Measurements from ENCODE around the gene LCN15.

LCN15 gene

DNA sequence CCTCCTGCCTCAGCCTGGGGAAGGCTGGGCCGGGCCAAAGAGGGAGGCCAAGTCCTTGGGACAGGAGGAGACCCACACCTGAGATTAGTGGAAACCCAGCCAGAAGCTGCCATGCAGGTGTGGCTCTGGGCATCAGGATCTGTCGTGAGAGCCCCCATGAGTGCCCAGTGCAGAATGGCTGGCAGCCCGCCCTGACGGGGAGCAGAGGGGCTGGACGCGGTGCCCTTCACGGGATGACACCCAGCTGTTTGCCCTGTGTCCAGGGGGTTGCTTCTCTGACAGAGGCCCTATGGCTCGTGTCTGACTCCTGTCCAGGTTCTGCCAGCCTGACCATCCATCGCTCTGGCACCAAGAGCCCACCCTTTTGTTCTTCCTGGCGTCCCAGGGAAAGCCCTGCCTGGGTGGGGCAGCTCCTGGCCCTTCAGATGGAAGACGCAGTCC, 43.4 kb downstream of the LCN15 start:
- peaks cover 16% of the 10 kb centered on the region for H3K4me1 ChIP-seq (ENCODE audit: insufficient read depth, low read length)
- H3K9ac ChIP-seq (ENCODE audit: low read length): no peak overlapping the region
- peaks cover 29% of the 10 kb centered on the region for H3K36me3 ChIP-seq (ENCODE audit: insufficient read depth, low read length)

DNA sequence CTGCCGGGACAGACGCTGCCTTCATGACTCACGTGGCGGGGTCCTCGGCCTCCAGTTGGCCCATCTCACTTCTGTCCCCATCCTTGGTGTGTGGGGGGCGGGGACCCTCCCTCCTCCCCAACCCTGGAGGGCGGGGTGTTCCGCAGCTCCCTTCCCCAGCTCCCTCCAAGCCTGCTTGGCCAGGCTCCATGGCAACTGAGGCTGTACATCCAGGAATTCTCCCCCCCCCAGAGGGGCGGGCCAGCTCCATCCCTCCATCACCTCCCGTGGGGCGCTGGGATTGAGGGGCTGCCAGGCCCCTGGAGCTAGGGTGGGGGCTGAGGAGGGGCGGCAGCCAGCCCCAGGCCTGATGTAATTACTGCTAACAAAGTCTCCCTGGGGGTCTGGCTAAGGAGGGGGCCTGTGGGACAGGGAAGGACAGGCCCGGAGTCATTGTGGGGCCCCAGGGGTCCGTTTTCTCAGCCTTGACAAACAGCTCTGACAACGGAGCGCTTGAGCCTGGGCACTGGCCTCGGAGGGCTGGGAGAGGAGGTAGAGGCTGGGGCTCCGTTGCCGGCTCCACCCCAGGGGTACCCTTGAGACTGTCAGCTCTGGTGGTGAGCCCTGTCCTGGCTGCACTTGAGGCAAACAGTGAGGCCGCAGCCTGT, 43.9 kb downstream of the LCN15 start:
- H3K4me1 ChIP-seq (ENCODE audit: insufficient read depth, low read length): peaks cover 11% of the 10 kb centered on the region
- no peak overlapping the region for H3K9ac ChIP-seq (ENCODE audit: low read length)
- H3K4me3 ChIP-seq (ENCODE audit: low read depth in 1 of 2, low read length in 2 of 2): no peak overlapping the region
- no peaks in the 10 kb centered on the region for H3K27me3 ChIP-seq (ENCODE audit: control insufficient read depth in 1 of 2, insufficient read depth in 2 of 2, low read length in 2 of 2)
- H3K27ac ChIP-seq (ENCODE audit: low read depth, low read length): peak overlapping the region; percentile 44
- peaks cover 24% of the 10 kb centered on the region for H3K36me3 ChIP-seq (ENCODE audit: insufficient read depth, low read length)
- H3K9me3 ChIP-seq (ENCODE audit: low read length): no peaks in the 10 kb centered on the region

More for the DNA sequence above, 43.4 kb downstream of the LCN15 start:
- H3K9me3 ChIP-seq (ENCODE audit: low read length): no peaks in the 10 kb centered on the region
- no peaks in the 10 kb centered on the region for H3K27me3 ChIP-seq (ENCODE audit: control insufficient read depth in 1 of 2, insufficient read depth in 2 of 2, low read length in 2 of 2)
- peak overlapping the region; percentile 44 for H3K27ac ChIP-seq (ENCODE audit: low read depth, low read length)
- no peak overlapping the region for H3K4me3 ChIP-seq (ENCODE audit: low read depth in 1 of 2, low read length in 2 of 2)

GRCh38 chr9:136719195-136719880, 45.0 kb downstream of the LCN15 start:
- no peak overlapping the region for H3K4me3 ChIP-seq (ENCODE audit: low read depth in 1 of 2, low read length in 2 of 2)
- no peak overlapping the region for H3K27ac ChIP-seq (ENCODE audit: low read depth, low read length)
- no peaks in the 10 kb centered on the region for H3K27me3 ChIP-seq (ENCODE audit: control insufficient read depth in 1 of 2, insufficient read depth in 2 of 2, low read length in 2 of 2)
- peaks cover 18% of the 10 kb centered on the region for H3K36me3 ChIP-seq (ENCODE audit: insufficient read depth, low read length)
- H3K4me1 ChIP-seq (ENCODE audit: insufficient read depth, low read length): peaks cover 11% of the 10 kb centered on the region
- H3K9ac ChIP-seq (ENCODE audit: low read length): no peak overlapping the region
- no peaks in the 10 kb centered on the region for H3K9me3 ChIP-seq (ENCODE audit: low read length)

DNA sequence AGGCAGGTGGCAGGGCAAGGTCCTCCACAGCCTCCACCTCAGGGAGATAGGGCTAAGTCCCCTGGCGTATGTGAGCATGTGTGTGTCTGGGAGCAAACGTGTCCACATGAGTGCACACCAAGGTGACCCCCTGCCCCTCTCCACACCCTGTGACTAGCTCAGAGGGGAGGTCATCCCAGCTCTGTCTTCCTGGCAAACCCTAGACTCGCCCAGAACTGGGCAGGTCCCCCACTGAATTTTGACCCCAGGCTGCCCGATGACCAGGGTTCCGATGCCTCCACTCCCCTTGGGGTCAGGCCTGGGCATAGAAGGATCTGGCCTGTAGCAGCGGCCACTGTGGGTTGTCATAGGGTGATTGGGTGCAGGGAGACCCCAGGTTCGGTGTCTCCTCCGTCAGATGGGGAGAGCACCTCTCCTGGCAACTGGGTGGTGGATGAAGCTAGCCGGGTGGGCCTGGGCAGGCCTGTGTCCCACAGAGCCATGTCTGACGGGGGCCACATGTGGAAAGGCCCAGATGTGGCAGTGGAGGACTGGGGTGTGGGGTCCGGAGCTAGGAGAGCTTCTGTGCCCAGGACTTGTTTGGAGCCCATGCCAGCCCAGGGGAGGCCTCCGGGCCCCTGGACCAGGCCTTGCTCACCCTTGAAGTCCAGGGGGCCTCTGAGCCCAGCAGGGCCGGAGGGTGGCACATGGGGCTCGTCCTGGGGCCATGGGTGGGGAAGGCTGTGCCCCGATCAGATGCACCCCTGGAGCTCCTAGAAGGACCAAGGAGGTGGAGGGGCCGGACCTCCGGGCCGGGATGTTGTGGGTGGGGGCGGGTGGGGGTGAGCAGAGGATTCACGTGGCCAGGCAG, 45.7 kb downstream of the LCN15 start:
- H3K36me3 ChIP-seq (ENCODE audit: insufficient read depth, low read length): peaks cover 10% of the 10 kb centered on the region
- H3K4me3 ChIP-seq (ENCODE audit: low read depth in 1 of 2, low read length in 2 of 2): no peak overlapping the region
- no peak overlapping the region for H3K27ac ChIP-seq (ENCODE audit: low read depth, low read length)
- peaks cover 13% of the 10 kb centered on the region for H3K4me1 ChIP-seq (ENCODE audit: insufficient read depth, low read length)
- H3K27me3 ChIP-seq (ENCODE audit: control insufficient read depth in 1 of 2, insufficient read depth in 2 of 2, low read length in 2 of 2): no peaks in the 10 kb centered on the region
- H3K9me3 ChIP-seq (ENCODE audit: low read length): no peaks in the 10 kb centered on the region
- H3K9ac ChIP-seq (ENCODE audit: low read length): no peak overlapping the region

DNA sequence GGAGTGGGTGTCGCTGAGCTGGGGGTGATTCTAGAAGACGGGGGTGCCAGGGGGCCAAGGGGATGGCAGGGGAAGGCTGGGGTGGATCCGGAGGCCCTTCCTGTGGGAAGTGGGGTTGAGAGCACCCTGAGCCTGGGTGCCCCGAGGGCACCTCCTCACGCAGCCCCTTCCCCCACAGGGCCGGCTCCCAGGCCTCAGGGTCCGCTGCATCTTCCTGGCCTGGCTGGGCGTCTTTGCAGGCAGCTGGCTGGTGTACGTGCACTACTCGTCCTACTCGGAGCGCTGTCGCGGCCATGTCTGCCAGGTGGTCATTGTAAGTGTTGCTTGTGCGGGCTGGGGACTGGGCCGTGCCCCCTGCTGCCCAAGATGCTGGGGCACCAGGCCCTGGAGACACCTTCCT, 46.9 kb downstream of the LCN15 start:
- peaks cover 19% of the 10 kb centered on the region for H3K4me1 ChIP-seq (ENCODE audit: insufficient read depth, low read length)
- H3K27ac ChIP-seq (ENCODE audit: low read depth, low read length): no peak overlapping the region
- no peaks in the 10 kb centered on the region for H3K9me3 ChIP-seq (ENCODE audit: low read length)
- H3K36me3 ChIP-seq (ENCODE audit: insufficient read depth, low read length): no peaks in the 10 kb centered on the region
- H3K4me3 ChIP-seq (ENCODE audit: low read depth in 1 of 2, low read length in 2 of 2): no peak overlapping the region
- peaks cover 0 to 3% of the 10 kb centered on the region in 2 donors for H3K27me3 ChIP-seq (ENCODE audit: control insufficient read depth in 1 of 2, insufficient read depth in 2 of 2, low read length in 2 of 2)
- no peak overlapping the region for H3K9ac ChIP-seq (ENCODE audit: low read length)

- H3K4me3 ChIP-seq (ENCODE audit: low read depth in 1 of 2, low read length in 2 of 2): no peak overlapping the region
- H3K4me1 ChIP-seq (ENCODE audit: insufficient read depth, low read length): peaks cover 13% of the 10 kb centered on the region
- H3K27ac ChIP-seq (ENCODE audit: low read depth, low read length): no peak overlapping the region
- no peak overlapping the region for H3K9ac ChIP-seq (ENCODE audit: low read length)
- H3K27me3 ChIP-seq (ENCODE audit: control insufficient read depth in 1 of 2, insufficient read depth in 2 of 2, low read length in 2 of 2): peaks cover 0 to 9% of the 10 kb centered on the region in 2 donors
- H3K36me3 ChIP-seq (ENCODE audit: insufficient read depth, low read length): no peaks in the 10 kb centered on the region
- H3K9me3 ChIP-seq (ENCODE audit: low read length): no peaks in the 10 kb centered on the region
Observed at GRCh38 chr9:136714893-136715274, 49.4 kb downstream of the LCN15 start.

DNA sequence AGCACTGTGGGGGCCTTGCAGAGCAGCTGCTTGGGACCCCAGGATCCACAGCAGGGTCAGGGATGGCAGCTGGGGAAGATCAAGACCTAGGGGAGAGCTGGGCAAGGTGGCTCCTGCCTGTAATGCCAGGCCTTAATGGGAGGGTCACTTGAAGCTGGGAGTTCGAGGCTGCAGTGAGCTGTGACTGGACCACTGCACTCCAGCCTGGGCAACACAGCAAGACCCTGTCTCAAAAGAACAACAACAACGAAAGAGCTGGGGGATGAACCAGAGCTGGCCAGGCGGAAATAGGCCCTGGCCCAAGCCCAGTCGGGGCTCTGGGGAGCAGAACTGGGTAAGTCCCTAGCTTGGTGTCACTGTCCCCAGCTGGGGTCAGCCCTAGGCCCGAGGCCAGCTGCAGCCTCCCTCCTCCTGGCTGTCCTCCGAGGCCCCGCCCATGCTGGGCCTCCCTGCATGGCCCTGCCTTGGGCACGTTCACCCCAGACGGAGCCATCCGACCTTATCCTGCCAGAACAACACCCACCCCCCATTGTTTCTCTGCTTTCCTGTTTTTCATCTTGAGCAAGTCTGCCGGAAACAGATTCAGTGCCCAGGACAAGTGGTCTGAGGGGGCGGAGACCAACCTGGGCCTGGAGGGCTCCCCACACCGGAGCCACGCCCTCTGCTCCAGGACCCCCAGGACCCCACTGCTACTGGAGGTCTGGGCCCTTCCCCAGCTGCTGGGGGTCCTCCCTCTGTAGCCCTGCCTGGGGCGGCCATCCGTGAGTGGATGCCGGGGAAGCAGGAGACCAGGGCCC, 50.0 kb downstream of the LCN15 start:
- Histone ChIP-seq H3K4me3 (ENCODE audit: low read depth in 1 of 2, low read length in 2 of 2) (no peak overlapping the region), H3K27me3 (ENCODE audit: control insufficient read depth in 1 of 2, insufficient read depth in 2 of 2, low read length in 2 of 2) (peaks cover 0 to 9% of the 10 kb centered on the region in 2 donors), H3K27ac (ENCODE audit: low read depth, low read length) (no peak overlapping the region), H3K9ac (ENCODE audit: low read length) (no peak overlapping the region), H3K9me3 (ENCODE audit: low read length) (no peaks in the 10 kb centered on the region), H3K36me3 (ENCODE audit: insufficient read depth, low read length) (no peaks in the 10 kb centered on the region), H3K4me1 (ENCODE audit: insufficient read depth, low read length) (peaks cover 13% of the 10 kb centered on the region)

DNA sequence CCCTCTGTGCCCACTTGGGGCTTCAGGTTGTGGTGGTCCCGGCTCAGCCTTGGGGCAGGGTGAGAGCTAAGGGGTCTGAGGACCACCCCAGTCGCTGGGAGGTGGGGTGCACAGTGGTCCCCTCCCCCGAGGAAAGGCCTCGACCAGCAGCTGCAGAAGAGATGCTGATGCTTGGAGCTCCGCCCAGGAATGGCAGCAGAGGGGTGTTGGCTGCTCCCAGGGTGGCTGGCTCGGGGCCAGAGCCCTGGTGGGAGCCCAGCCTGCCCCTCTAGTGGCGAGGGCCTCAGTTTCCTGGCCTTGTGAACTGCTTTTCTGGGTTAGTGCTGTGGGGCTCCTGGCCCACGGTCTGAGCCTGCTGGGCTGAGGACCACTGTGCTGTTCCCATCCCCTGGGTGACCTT, 50.8 kb downstream of the LCN15 start:
- Histone ChIP-seq H3K27ac (ENCODE audit: low read depth, low read length) (peak overlapping the region; percentile 70), H3K4me1 (ENCODE audit: insufficient read depth, low read length) (peaks cover 13% of the 10 kb centered on the region), H3K9ac (ENCODE audit: low read length) (no peak overlapping the region), H3K36me3 (ENCODE audit: insufficient read depth, low read length) (no peaks in the 10 kb centered on the region), H3K27me3 (ENCODE audit: control insufficient read depth in 1 of 2, insufficient read depth in 2 of 2, low read length in 2 of 2) (peaks cover 0 to 9% of the 10 kb centered on the region in 2 donors), H3K9me3 (ENCODE audit: low read length) (no peaks in the 10 kb centered on the region), H3K4me3 (ENCODE audit: low read depth in 1 of 2, low read length in 2 of 2) (no peak overlapping the region)

DNA sequence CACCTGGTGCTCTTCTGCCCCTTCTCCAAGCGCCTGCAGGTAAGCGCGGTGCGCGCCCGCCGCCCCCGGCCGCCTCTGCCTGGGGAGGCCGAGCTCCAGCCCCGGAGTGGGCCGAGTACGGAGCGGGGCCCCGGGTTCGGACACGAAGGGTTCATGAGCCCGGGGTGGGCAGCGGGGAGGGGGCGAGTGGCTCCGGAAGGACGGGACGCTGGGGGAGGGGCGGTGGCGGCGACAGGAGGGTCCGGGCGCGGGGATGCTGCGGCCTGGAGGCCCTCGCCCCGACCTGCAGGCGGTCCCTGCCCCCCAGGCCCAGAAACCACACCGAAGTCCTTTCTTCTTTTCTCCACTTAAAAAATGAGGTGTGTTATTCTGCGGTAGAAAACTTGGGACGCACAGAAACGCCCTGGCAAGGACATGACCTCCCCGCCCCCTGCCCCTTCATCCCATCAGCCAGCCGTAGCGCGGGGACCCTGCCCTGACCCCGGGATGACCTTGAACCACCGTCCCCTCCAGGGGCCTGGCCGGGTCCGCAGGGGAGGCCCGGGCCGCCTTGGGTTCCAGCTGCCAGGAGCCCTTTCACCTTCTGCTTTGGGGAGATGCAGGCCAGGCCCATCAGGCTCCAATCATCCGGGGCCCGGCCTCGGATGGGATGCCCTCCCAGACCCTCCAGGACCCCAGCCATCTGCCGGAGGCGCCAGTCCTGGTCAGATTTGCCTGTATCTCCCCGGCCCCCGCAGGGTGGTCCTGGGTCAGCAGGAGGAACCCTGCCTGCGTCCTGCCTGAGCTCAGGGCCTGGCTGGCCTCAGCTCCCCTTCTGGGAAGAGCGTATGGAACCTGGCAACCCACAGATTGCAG, 51.4 kb downstream of the LCN15 start:
- H3K9me3 ChIP-seq (ENCODE audit: low read length): no peaks in the 10 kb centered on the region
- H3K36me3 ChIP-seq (ENCODE audit: insufficient read depth, low read length): no peaks in the 10 kb centered on the region
- peaks cover 0 to 9% of the 10 kb centered on the region in 2 donors for H3K27me3 ChIP-seq (ENCODE audit: control insufficient read depth in 1 of 2, insufficient read depth in 2 of 2, low read length in 2 of 2)
- H3K9ac ChIP-seq (ENCODE audit: low read length): no peak overlapping the region
- peak overlapping the region; percentile 70 for H3K27ac ChIP-seq (ENCODE audit: low read depth, low read length)
- peak overlapping the region; percentile 31 to 52 for H3K4me3 ChIP-seq (ENCODE audit: low read depth in 1 of 2, low read length in 2 of 2)
- peaks cover 13% of the 10 kb centered on the region for H3K4me1 ChIP-seq (ENCODE audit: insufficient read depth, low read length)
